Gastrocnemius medialis (tissue), 4 donors: ENCODE results near the gene MKI67. TPM values are rescaled to one million over a fixed set of nuclear protein-coding genes. Genes with fewer than 3 reads are reported as not detected.

Experiments used
- ATAC-seq, 2 donors: fragments of 150-250 bp; one replicate each; pipeline ENCODE4 v1.9.1; 2016
- DNase-seq, 2 donors: peaks; one replicate each; pipeline ENCODE4 v3.0.0-alpha.2; 2019
- H3K27ac ChIP-seq, 4 donors: fragments of 200-600 bp; sonication (generic); 1 replicate in 1 of 4; 2 replicates in 3 of 4; pipeline ENCODE4 v1.5.1; 2016 to 2018; ENCODE audit warnings: mild to moderate bottlenecking in 2 of 4, moderate library complexity in 1 of 4
- H3K27me3 ChIP-seq, 3 donors: fragments of 200-600 bp; sonication (generic) in 2 of 3; 1 replicate in 1 of 3; 2 replicates in 2 of 3; pipeline versions ENCODE4 v1.5.1 to v1.6.0; 2016 to 2019; ENCODE audit warnings: mild to moderate bottlenecking in 1 of 3, moderate library complexity in 1 of 3
- H3K36me3 ChIP-seq, 2 donors: fragments of 200-600 bp; sonication (generic) in 1 of 2; one replicate each; pipeline ENCODE4 v1.5.1; 2017 to 2018
- H3K4me1 ChIP-seq, 2 donors: fragments of 200-600 bp; sonication (generic) in 1 of 2; one replicate each; pipeline ENCODE4 v1.5.1; 2016 to 2017; ENCODE audit warnings: mild to moderate bottlenecking in 2 of 2
- H3K4me3 ChIP-seq, 4 donors: fragments of 200-600 bp; sonication (generic) in 3 of 4; 1 replicate in 1 of 4; 2 replicates in 3 of 4; pipeline ENCODE4 v1.5.1; 2016 to 2019; ENCODE audit warnings: mild to moderate bottlenecking in 2 of 4
- H3K9me3 ChIP-seq, 3 donors: fragments of 200-600 bp; sonication (generic) in 2 of 3; 1 replicate in 1 of 3; 2 replicates in 2 of 3; pipeline ENCODE4 v1.5.1; 2016 to 2019
- CTCF ChIP-seq, 5 experiments: fragments of 450-650 bp in 3 of 5; fragments of 200-600 bp in 2 of 5; sonication (generic) in 2 of 5; IDR thresholded peaks in 4 of 5; conservative IDR thresholded peaks in 1 of 5; 1 replicate in 4 of 5; 2 replicates in 1 of 5; pipeline ENCODE4 v1.5.1; 2016 to 2019; ENCODE audit warnings: antibody characterized with exemption in 5 of 5, mild to moderate bottlenecking in 3 of 5, moderate library complexity in 3 of 5
- POLR2A ChIP-seq, 2 donors: fragments of 450-650 bp; IDR thresholded peaks; one replicate each; pipeline ENCODE4 v1.6.1; 2017; ENCODE audit warnings: antibody characterized with exemption in 2 of 2, mild to moderate bottlenecking in 2 of 2, moderate library complexity in 2 of 2
- in situ Hi-C, 4 donors: fragments of 200-750 bp; cut with MboI; loops; one replicate each; pipeline versions ENCODE4 v1.15.0 to v1.8.0; 2017; ENCODE audit warnings: low sequenced_read_pairs in 4 of 4
- intact Hi-C: fragments of 100-400 bp; cut with DNase I; formaldehyde crosslinking; loops from one replicate; pipeline ENCODE4 v1.15.1; 2023; ENCODE audit warnings: low total_unique reads
- total RNA-seq, 4 donors: library from RNA; depleted of rRNA; stranded (reverse); fragments of >200 nt; gene quantifications; one replicate each; pipeline versions ENCODE4 v1.1.0 to v1.2.3, GENCODE V29; 2016

Gene MKI67
- total RNA-seq, 4 donors from 2014 or later: 0.25 to 1.4 (median 0.65) TPM; not detected in 1

- peaks cover 0 to 6% of the 10 kb centered on the region in 2 donors for H3K4me1 ChIP-seq
- in situ Hi-C loops (no loop called here), intact Hi-C loops (no loop called here)
- no peak overlapping the region for H3K27ac ChIP-seq
- no peaks in the 10 kb centered on the region for H3K36me3 ChIP-seq
- TF ChIP-seq POLR2A (IDR thresholded peaks at IDR 0.05): no peak
- TF ChIP-seq CTCF (IDR thresholded peaks at IDR 0.05 in 4 of 5, conservative IDR thresholded peaks at IDR 0.05 in 1 of 5): no peak
- DNase-seq: no peak
- H3K9me3 ChIP-seq: no peaks in the 10 kb centered on the region
- no peak overlapping the region for H3K4me3 ChIP-seq
- H3K27me3 ChIP-seq: no peaks in the 10 kb centered on the region
- no peak for ATAC-seq
Measured at GRCh38 chr10:128060341-128061250, 65.6 kb downstream of the MKI67 start.

GRCh38 chr10:128059982-128060293, 66.3 kb downstream of the MKI67 start:
- H3K4me3 ChIP-seq: no peak overlapping the region
- no peaks in the 10 kb centered on the region for H3K36me3 ChIP-seq
- peaks cover 0 to 6% of the 10 kb centered on the region in 2 donors for H3K4me1 ChIP-seq
- H3K27ac ChIP-seq: no peak overlapping the region
- in situ Hi-C loops: no loop called here
- DNase-seq (no peak), ATAC-seq (no peak)
- intact Hi-C loops: no loop called here
- H3K27me3 ChIP-seq: no peaks in the 10 kb centered on the region
- no peak for TF ChIP-seq POLR2A (IDR thresholded peaks at IDR 0.05)
- TF ChIP-seq CTCF (IDR thresholded peaks at IDR 0.05 in 4 of 5, conservative IDR thresholded peaks at IDR 0.05 in 1 of 5): no peak
- H3K9me3 ChIP-seq: no peaks in the 10 kb centered on the region

DNA sequence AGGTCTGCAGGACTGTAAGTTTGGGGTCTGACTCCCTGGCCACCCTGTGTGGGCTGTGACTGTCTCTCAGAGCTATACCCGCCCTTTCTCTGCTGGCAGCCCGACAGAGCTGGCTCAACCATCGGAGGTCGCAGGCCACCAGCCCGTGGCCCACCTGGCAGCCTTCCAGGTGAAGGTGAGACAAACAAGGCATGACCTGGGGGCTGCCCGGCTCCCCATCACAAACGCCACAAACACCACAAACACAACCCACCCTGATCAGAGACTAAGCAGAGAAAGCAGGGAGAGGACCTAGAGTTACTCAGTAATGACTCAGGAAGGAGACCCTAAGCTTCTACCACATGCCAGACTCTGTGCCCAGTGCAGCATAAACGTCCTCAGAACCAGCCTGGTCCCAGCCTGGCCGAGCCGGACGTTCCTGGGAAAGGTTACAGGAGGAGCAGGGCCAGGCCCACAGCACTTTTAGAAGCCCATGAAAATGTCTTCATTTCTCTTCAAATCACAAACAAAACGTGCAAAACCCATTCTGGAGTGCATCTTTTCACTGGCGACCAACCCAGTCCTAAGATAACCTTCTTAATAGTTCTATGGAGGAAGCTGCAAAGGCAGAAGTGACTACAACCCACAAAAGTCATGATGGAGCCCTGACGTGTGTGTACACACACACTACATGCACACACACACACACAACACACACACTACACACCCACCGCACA, 66.8 kb downstream of the MKI67 start:
- Histone ChIP-seq H3K27ac (no peak overlapping the region), H3K9me3 (no peaks in the 10 kb centered on the region), H3K27me3 (no peaks in the 10 kb centered on the region), H3K4me3 (no peak overlapping the region), H3K36me3 (no peaks in the 10 kb centered on the region), H3K4me1 (peaks cover 0 to 6% of the 10 kb centered on the region in 2 donors)
- no peak for ATAC-seq
- no peak for TF ChIP-seq POLR2A (IDR thresholded peaks at IDR 0.05)
- no peak for TF ChIP-seq CTCF (IDR thresholded peaks at IDR 0.05 in 4 of 5, conservative IDR thresholded peaks at IDR 0.05 in 1 of 5)
- in situ Hi-C loops: no loop called here
- intact Hi-C loops: no loop called here
- DNase-seq: no peak

- DNase-seq (no peak), ATAC-seq (no peak)
- intact Hi-C loops: no loop called here
- in situ Hi-C loops: no loop called here
- Histone ChIP-seq H3K27ac (no peak overlapping the region), H3K27me3 (no peaks in the 10 kb centered on the region), H3K4me3 (no peak overlapping the region), H3K9me3 (no peaks in the 10 kb centered on the region), H3K4me1 (no peaks in the 10 kb centered on the region), H3K36me3 (no peaks in the 10 kb centered on the region)
- no peak for TF ChIP-seq POLR2A (IDR thresholded peaks at IDR 0.05)
Measured at GRCh38 chr10:128058750-128059134, 67.5 kb downstream of the MKI67 start.

DNA sequence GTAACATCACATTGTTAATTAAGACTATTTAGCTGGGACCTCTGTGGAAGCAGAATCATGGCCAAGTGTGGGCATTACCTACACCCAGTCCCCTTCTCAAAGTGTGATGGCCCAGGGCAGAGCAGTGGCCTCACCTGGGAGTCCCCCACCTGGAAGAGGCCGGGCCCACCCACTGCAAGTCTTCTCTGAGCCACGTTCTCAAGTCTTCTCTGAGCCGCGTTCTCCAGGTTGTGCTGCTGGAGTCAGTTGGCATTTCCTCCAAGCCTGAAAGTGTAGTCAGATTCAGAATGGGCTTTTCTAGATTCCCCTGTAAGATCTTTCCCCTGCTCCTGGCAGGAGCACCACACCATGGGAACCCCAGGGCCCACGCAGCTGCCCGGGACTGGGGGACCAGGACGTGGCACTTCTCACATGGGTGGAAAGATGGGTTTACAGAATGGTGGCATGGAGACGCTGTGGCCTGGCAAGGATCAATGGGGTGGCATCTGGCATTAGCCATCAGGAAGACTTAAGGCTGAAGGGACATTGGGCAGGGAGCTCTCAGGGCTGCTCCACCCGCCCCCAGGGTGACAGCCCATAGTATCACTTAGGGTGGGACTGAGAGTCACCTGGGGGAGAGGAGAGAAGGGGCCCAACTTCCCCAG, 68.0 kb downstream of the MKI67 start:
- Histone ChIP-seq H3K4me3 (no peak overlapping the region), H3K36me3 (no peaks in the 10 kb centered on the region), H3K27me3 (no peaks in the 10 kb centered on the region), H3K4me1 (no peaks in the 10 kb centered on the region), H3K9me3 (no peaks in the 10 kb centered on the region), H3K27ac (no peak overlapping the region)
- no peak for DNase-seq
- TF ChIP-seq POLR2A (IDR thresholded peaks at IDR 0.05) (no peak), CTCF (IDR thresholded peaks at IDR 0.05 in 4 of 5, conservative IDR thresholded peaks at IDR 0.05 in 1 of 5) (no peak)
- no peak for ATAC-seq
- in situ Hi-C loops (no loop called here), intact Hi-C loops (no loop called here)
